ENCODE results near the gene MUC5B. TPM values are rescaled to one million over a fixed set of nuclear protein-coding genes. Genes with fewer than 3 reads are reported as not detected.

MUC5B gene
- polyA plus RNA-seq, 1 donor = 1.9 TPM

- no peak overlapping the region for H3K27ac ChIP-seq (ENCODE audit: low read length)
- H3K4me1 ChIP-seq (ENCODE audit: control insufficient read depth, insufficient read depth, low read length) = no peaks in the 10 kb centered on the region
- H3K36me3 ChIP-seq (ENCODE audit: control insufficient read depth, insufficient read depth, low read length) = no peaks in the 10 kb centered on the region
- DNase-seq = no peak
- H3K4me3 ChIP-seq (ENCODE audit: low read length) = no peak overlapping the region
- no CpG with 5 or more reads among the region's 17 CpGs for WGBS (ENCODE audit: insufficient coverage, low lambda C conversion rate)
- peaks cover 32% of the 10 kb centered on the region for H3K9me3 ChIP-seq (ENCODE audit: control insufficient read depth, low read depth, low read length)
- H3K27me3 ChIP-seq (ENCODE audit: control insufficient read depth, insufficient read depth, low read length) = no peaks in the 10 kb centered on the region
Observed at GRCh38 chr11:1192741-1193325, 30.0 kb upstream of the MUC5B start.

DNA sequence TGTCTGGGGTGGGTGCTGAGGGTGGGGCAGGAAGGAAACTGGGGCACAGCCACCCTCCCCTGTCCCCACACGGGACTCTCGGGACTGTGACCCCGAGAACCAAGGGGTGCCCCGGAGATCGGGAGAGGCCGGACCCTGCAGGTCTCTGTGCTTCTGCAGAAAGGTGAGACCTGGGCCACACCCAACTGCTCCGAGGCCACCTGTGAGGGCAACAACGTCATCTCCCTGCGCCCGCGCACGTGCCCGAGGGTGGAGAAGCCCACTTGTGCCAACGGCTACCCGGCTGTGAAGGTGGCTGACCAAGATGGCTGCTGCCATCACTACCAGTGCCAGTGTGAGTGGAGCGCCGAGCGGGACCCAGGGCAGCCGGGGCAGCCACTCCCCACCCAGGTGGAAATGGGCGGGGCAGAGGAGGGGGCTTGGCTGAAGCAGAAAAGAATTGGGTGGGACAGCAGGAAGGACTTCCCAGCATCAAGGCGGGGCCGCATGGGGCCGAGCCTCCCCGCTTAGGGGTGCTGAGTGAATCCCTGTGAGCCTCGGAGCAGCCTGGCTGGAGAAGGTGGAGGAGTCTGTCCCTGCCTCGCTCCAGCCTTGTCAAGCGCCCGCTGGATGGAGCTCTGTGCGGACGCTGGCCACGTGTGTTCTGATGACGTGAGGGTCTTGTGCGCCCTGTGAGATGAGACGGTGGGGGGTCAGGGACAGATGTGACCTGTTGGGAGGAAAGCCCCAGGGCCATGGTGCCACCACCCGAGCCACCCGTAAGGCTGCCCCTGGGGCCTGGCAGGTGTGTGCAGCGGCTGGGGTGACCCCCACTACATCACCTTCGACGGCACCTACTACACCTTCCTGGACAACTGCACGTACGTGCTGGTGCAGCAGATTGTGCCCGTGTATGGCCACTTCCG is 29.3 kb upstream of the MUC5B start:
- no peaks in the 10 kb centered on the region for H3K36me3 ChIP-seq (ENCODE audit: control insufficient read depth, insufficient read depth, low read length)
- no peaks in the 10 kb centered on the region for H3K27me3 ChIP-seq (ENCODE audit: control insufficient read depth, insufficient read depth, low read length)
- WGBS (ENCODE audit: insufficient coverage, low lambda C conversion rate) = no CpG with 5 or more reads among the region's 43 CpGs
- H3K27ac ChIP-seq (ENCODE audit: low read length) = no peak overlapping the region
- no peaks in the 10 kb centered on the region for H3K4me1 ChIP-seq (ENCODE audit: control insufficient read depth, insufficient read depth, low read length)
- peaks cover 32% of the 10 kb centered on the region for H3K9me3 ChIP-seq (ENCODE audit: control insufficient read depth, low read depth, low read length)
- H3K4me3 ChIP-seq (ENCODE audit: low read length) = no peak overlapping the region
- DNase-seq = no peak

- no peak overlapping the region for H3K4me3 ChIP-seq (ENCODE audit: low read length)
- peaks cover 4% of the 10 kb centered on the region for H3K27me3 ChIP-seq (ENCODE audit: control insufficient read depth, insufficient read depth, low read length)
- no peaks in the 10 kb centered on the region for H3K36me3 ChIP-seq (ENCODE audit: control insufficient read depth, insufficient read depth, low read length)
- H3K9me3 ChIP-seq (ENCODE audit: control insufficient read depth, low read depth, low read length) = peaks cover 29% of the 10 kb centered on the region
- no CpG with 5 or more reads among the region's 59 CpGs for WGBS (ENCODE audit: insufficient coverage, low lambda C conversion rate)
- no peak for DNase-seq
- H3K4me1 ChIP-seq (ENCODE audit: control insufficient read depth, insufficient read depth, low read length) = no peaks in the 10 kb centered on the region
- H3K27ac ChIP-seq (ENCODE audit: low read length) = no peak overlapping the region
Observed at GRCh38 chr11:1194231-1194976, 28.5 kb upstream of the MUC5B start.

DNA sequence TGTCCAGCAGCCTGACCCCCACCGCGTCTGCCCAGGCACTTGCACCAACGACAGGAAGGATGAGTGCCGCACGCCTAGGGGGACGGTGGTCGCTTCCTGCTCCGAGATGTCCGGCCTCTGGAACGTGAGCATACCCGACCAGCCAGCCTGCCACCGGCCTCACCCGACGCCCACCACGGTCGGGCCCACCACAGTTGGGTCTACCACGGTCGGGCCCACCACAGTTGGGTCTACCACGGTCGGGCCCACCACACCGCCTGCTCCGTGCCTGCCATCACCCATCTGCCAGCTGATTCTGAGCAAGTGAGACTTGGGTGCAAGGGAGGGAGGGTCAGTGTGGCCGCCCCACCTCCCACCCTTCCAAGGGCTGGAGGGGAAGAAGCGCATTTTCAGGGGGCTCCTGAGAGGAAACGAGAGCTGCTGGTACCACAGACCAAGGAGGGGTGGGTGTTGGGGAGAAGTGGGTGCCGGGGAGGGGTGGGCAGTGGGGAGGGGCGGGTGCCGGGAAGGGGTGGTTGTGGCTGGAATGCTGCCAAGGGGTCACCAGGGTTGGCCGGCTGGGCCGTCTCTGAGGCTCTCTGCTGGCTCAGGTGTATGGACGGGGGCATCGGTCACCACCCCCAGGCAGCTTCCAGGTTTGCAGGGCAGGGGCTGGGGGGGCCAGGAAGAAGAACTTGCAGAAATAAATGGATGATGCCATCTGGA is 27.7 kb upstream of the MUC5B start:
- H3K27ac ChIP-seq (ENCODE audit: low read length) = no peak overlapping the region
- H3K4me1 ChIP-seq (ENCODE audit: control insufficient read depth, insufficient read depth, low read length) = no peaks in the 10 kb centered on the region
- H3K4me3 ChIP-seq (ENCODE audit: low read length) = no peak overlapping the region
- no peak for DNase-seq
- peaks cover 29% of the 10 kb centered on the region for H3K9me3 ChIP-seq (ENCODE audit: control insufficient read depth, low read depth, low read length)
- no peaks in the 10 kb centered on the region for H3K36me3 ChIP-seq (ENCODE audit: control insufficient read depth, insufficient read depth, low read length)
- WGBS (ENCODE audit: insufficient coverage, low lambda C conversion rate) = no CpG with 5 or more reads among the region's 32 CpGs
- peaks cover 10% of the 10 kb centered on the region for H3K27me3 ChIP-seq (ENCODE audit: control insufficient read depth, insufficient read depth, low read length)

GRCh38 chr11:1195682-1196515 is 27.0 kb upstream of the MUC5B start:
- H3K27ac ChIP-seq (ENCODE audit: low read length) = no peak overlapping the region
- no CpG with 5 or more reads among the region's 41 CpGs for WGBS (ENCODE audit: insufficient coverage, low lambda C conversion rate)
- no peaks in the 10 kb centered on the region for H3K4me1 ChIP-seq (ENCODE audit: control insufficient read depth, insufficient read depth, low read length)
- DNase-seq = no peak
- H3K27me3 ChIP-seq (ENCODE audit: control insufficient read depth, insufficient read depth, low read length) = peaks cover 17% of the 10 kb centered on the region
- H3K9me3 ChIP-seq (ENCODE audit: control insufficient read depth, low read depth, low read length) = peaks cover 29% of the 10 kb centered on the region
- no peaks in the 10 kb centered on the region for H3K36me3 ChIP-seq (ENCODE audit: control insufficient read depth, insufficient read depth, low read length)
- no peak overlapping the region for H3K4me3 ChIP-seq (ENCODE audit: low read length)

- WGBS (ENCODE audit: insufficient coverage, low lambda C conversion rate) = no CpG with 5 or more reads among the region's 28 CpGs
- Histone ChIP-seq H3K27ac (ENCODE audit: low read length) (no peak overlapping the region), H3K27me3 (ENCODE audit: control insufficient read depth, insufficient read depth, low read length) (peaks cover 20% of the 10 kb centered on the region), H3K9me3 (ENCODE audit: control insufficient read depth, low read depth, low read length) (peaks cover 29% of the 10 kb centered on the region), H3K36me3 (ENCODE audit: control insufficient read depth, insufficient read depth, low read length) (no peaks in the 10 kb centered on the region), H3K4me1 (ENCODE audit: control insufficient read depth, insufficient read depth, low read length) (no peaks in the 10 kb centered on the region), H3K4me3 (ENCODE audit: low read length) (no peak overlapping the region)
- DNase-seq = no peak
Observed at GRCh38 chr11:1196516-1197391, 26.1 kb upstream of the MUC5B start.

DNA sequence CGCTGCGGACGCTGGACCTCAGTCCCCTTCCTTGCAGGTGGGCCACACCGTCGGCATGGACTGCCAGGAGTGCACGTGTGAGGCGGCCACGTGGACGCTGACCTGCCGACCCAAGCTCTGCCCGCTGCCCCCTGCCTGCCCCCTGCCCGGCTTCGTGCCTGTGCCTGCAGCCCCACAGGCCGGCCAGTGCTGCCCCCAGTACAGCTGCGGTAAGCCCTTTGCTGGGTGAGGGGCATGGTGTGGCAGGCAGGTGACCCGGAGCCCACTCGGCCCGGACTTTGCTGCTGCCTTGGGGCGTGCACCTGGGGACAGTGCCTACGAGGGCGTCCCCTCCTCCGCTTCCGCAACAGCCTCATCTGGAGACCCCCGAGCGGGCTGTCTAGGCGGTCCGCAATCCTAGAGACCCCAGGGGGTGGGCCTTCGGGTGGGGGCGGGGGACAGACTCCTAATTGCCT is 25.4 kb upstream of the MUC5B start:
- Histone ChIP-seq H3K4me3 (ENCODE audit: low read length) (no peak overlapping the region), H3K36me3 (ENCODE audit: control insufficient read depth, insufficient read depth, low read length) (no peaks in the 10 kb centered on the region), H3K27ac (ENCODE audit: low read length) (no peak overlapping the region), H3K9me3 (ENCODE audit: control insufficient read depth, low read depth, low read length) (peaks cover 29% of the 10 kb centered on the region), H3K27me3 (ENCODE audit: control insufficient read depth, insufficient read depth, low read length) (peaks cover 20% of the 10 kb centered on the region), H3K4me1 (ENCODE audit: control insufficient read depth, insufficient read depth, low read length) (no peaks in the 10 kb centered on the region)
- no CpG with 5 or more reads among the region's 29 CpGs for WGBS (ENCODE audit: insufficient coverage, low lambda C conversion rate)
- DNase-seq = no peak

DNA sequence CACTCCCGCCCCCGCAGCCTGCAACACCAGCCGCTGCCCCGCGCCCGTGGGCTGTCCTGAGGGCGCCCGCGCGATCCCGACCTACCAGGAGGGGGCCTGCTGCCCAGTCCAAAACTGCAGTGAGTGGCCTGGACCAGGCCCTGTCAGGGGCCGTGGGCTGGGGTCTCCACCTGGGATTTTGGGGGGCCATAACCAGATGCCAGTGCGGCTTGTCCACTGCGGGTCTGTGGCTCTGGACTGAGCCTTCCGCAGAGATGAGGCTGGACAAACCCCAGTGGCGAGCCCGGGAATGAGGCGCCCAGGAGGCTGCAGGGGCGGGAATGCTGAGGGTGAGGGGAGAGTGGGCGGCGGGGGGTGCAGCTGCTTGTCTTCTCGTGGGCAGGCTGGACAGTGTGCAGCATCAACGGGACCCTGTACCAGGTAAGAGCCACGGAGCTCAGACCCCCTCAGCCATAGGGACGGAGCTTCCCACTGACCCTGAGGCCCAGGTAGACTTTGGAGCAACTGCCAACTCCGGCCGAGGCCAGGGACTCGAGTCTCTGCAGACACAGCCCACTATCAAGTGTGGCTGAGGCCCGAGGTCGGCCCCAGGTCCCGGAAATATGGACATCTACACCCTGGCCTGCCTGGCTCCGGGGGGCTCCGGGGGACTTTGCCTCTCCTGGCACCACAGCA is 24.8 kb upstream of the MUC5B start:
- H3K27me3 ChIP-seq (ENCODE audit: control insufficient read depth, insufficient read depth, low read length) = peaks cover 20% of the 10 kb centered on the region
- no peak overlapping the region for H3K4me3 ChIP-seq (ENCODE audit: low read length)
- H3K27ac ChIP-seq (ENCODE audit: low read length) = no peak overlapping the region
- DNase-seq = no peak
- WGBS (ENCODE audit: insufficient coverage, low lambda C conversion rate) = no CpG with 5 or more reads among the region's 33 CpGs
- H3K4me1 ChIP-seq (ENCODE audit: control insufficient read depth, insufficient read depth, low read length) = no peaks in the 10 kb centered on the region
- no peaks in the 10 kb centered on the region for H3K36me3 ChIP-seq (ENCODE audit: control insufficient read depth, insufficient read depth, low read length)
- peaks cover 28% of the 10 kb centered on the region for H3K9me3 ChIP-seq (ENCODE audit: control insufficient read depth, low read depth, low read length)

Measured in large intestine (tissue), 3 donors.